ENCODE measurements around the gene ENO2. TPM values are rescaled to one million over a fixed set of nuclear protein-coding genes. Genes with fewer than 3 reads are reported as not detected.

The ENO2 gene
- total RNA-seq, 4 donors from 2014 or later: 0.97 to 6.2 (median 1.8) TPM

GRCh38 chr12:6909421-6910145 is 4.8 kb upstream of the ENO2 start:
- DNase-seq (no peak), ATAC-seq (no peak)
- H3K4me3 ChIP-seq: no peak overlapping the region
- in situ Hi-C loops (cut with MboI; ENCODE audit: low sequenced_read_pairs in 4 of 4): loop anchor here in 1 of 4 donors (25.0 kb wide), 1 partner anchor 203 kb away; the partner anchor contains the start of gene C1RL
- H3K36me3 ChIP-seq: no peaks in the 10 kb centered on the region
- TF ChIP-seq POLR2A (IDR thresholded peaks at IDR 0.05): no peak
- TF ChIP-seq CTCF (IDR thresholded peaks at IDR 0.05 in 4 of 5, conservative IDR thresholded peaks at IDR 0.05 in 1 of 5): no peak
- no peak overlapping the region for H3K27ac ChIP-seq
- H3K9me3 ChIP-seq: no peaks in the 10 kb centered on the region
- H3K27me3 ChIP-seq: peaks cover 6 to 12% (median 7%) of the 10 kb centered on the region in 3 donors
- peaks cover 8 to 11% of the 10 kb centered on the region in 2 donors for H3K4me1 ChIP-seq
- intact Hi-C loops (cut with DNase I; ENCODE audit: low total_unique reads): no loop called here

GRCh38 chr12:6912164-6912935 is 2.0 kb upstream of the ENO2 start:
- H3K27me3 ChIP-seq: peaks cover 14 to 20% (median 17%) of the 10 kb centered on the region in 3 donors
- H3K9me3 ChIP-seq: no peaks in the 10 kb centered on the region
- no peak for ATAC-seq
- H3K36me3 ChIP-seq: no peaks in the 10 kb centered on the region
- H3K27ac ChIP-seq: no peak overlapping the region
- DNase-seq: no peak
- TF ChIP-seq POLR2A (IDR thresholded peaks at IDR 0.05): no peak
- TF ChIP-seq CTCF (IDR thresholded peaks at IDR 0.05 in 4 of 5, conservative IDR thresholded peaks at IDR 0.05 in 1 of 5): no peak
- intact Hi-C loops (cut with DNase I; ENCODE audit: low total_unique reads) (no loop called here), in situ Hi-C loops (cut with MboI; ENCODE audit: low sequenced_read_pairs in 4 of 4) (loop anchor here in 1 of 4 donors (25.0 kb wide), 1 partner anchor 200 kb away; the partner anchor contains the start of gene C1RL)
- peaks cover 9 to 11% of the 10 kb centered on the region in 2 donors for H3K4me1 ChIP-seq
- no peak overlapping the region for H3K4me3 ChIP-seq

- H3K27ac ChIP-seq: peak overlapping the region; percentile 36 to 72 (median 60)
- intact Hi-C loops (cut with DNase I; ENCODE audit: low total_unique reads) (no loop called here), in situ Hi-C loops (cut with MboI; ENCODE audit: low sequenced_read_pairs in 4 of 4) (loop anchor here in 1 of 4 donors (25.0 kb wide), 1 partner anchor 197 kb away; the partner anchor contains the start of gene C1RL)
- H3K27me3 ChIP-seq: peaks cover 14 to 20% (median 17%) of the 10 kb centered on the region in 3 donors
- peaks cover 9 to 11% of the 10 kb centered on the region in 2 donors for H3K4me1 ChIP-seq
- peak overlapping the region; percentile 60 to 88 (median 66) for H3K4me3 ChIP-seq
- H3K36me3 ChIP-seq: no peaks in the 10 kb centered on the region
- H3K9me3 ChIP-seq: no peaks in the 10 kb centered on the region
- ATAC-seq: peak in 1 of 2 donors; percentile 7
- no peak for DNase-seq
- TF ChIP-seq POLR2A (IDR thresholded peaks at IDR 0.05) (no peak), CTCF (IDR thresholded peaks at IDR 0.05 in 4 of 5, conservative IDR thresholded peaks at IDR 0.05 in 1 of 5) (no peak)
These were observed 788 bp downstream of the ENO2 start for GRCh38 chr12:6914947-6915788.

- no peak overlapping the region for H3K27ac ChIP-seq
- in situ Hi-C loops (cut with MboI; ENCODE audit: low sequenced_read_pairs in 4 of 4): loop anchor here in 1 of 4 donors (25.0 kb wide), 1 partner anchor 196 kb away; the partner anchor contains the start of gene C1RL
- ATAC-seq: no peak
- H3K4me1 ChIP-seq: peaks cover 9 to 11% of the 10 kb centered on the region in 2 donors
- H3K9me3 ChIP-seq: no peaks in the 10 kb centered on the region
- TF ChIP-seq CTCF (IDR thresholded peaks at IDR 0.05 in 4 of 5, conservative IDR thresholded peaks at IDR 0.05 in 1 of 5) (no peak), POLR2A (IDR thresholded peaks at IDR 0.05) (no peak)
- no peak overlapping the region for H3K4me3 ChIP-seq
- no peak for DNase-seq
- H3K36me3 ChIP-seq: no peaks in the 10 kb centered on the region
- peaks cover 14 to 20% (median 17%) of the 10 kb centered on the region in 3 donors for H3K27me3 ChIP-seq
- intact Hi-C loops (cut with DNase I; ENCODE audit: low total_unique reads): no loop called here
These were observed 1.5 kb downstream of the ENO2 start for GRCh38 chr12:6915789-6916285.

All from gastrocnemius medialis (tissue), 4 donors.